Left lung (tissue), 10 donors: Measurements from ENCODE around the gene COBL. TPM values are rescaled to one million over a fixed set of nuclear protein-coding genes. Genes with fewer than 3 reads are reported as not detected.

ENCODE experiments used
- ATAC-seq: fragments of 200-7000 bp; cut with Tn5 transposase; one replicate; pipeline ENCODE4 v1.9.1; 2020; ENCODE audit warnings: moderate library complexity
- DNase-seq, 4 donors: peaks; one replicate each; pipeline ENCODE4 v3.0.0-alpha.2; 2013 to 2020
- H3K27ac ChIP-seq, 2 donors: fragments of 200-600 bp; sonication (generic) in 1 of 2; one replicate each; pipeline versions ENCODE4 v1.5.0 to v1.8.0; 2020 to 2021
- H3K27me3 ChIP-seq, 2 donors: fragments of 200-600 bp; sonication (generic) in 1 of 2; one replicate each; pipeline versions ENCODE4 v1.5.0 to v1.8.0; 2020 to 2021
- H3K36me3 ChIP-seq, 2 donors: fragments of 200-600 bp; sonication (generic) in 1 of 2; one replicate each; pipeline versions ENCODE4 v1.5.0 to v1.8.0; 2020 to 2021
- H3K4me1 ChIP-seq, 2 donors: fragments of 200-600 bp; one replicate each; pipeline ENCODE4 v1.8.0; 2021
- H3K4me3 ChIP-seq, 2 donors: fragments of 200-600 bp; sonication (generic) in 1 of 2; one replicate each; pipeline versions ENCODE4 v1.5.0 to v1.8.0; 2020 to 2021; ENCODE audit warnings: mild to moderate bottlenecking in 1 of 2
- H3K9me3 ChIP-seq, 2 donors: fragments of 200-600 bp; sonication (generic) in 1 of 2; one replicate each; pipeline versions ENCODE4 v1.5.0 to v1.8.0; 2020 to 2021
- intact Hi-C, 2 donors: fragments of 100-400 bp; cut with DNase I; formaldehyde crosslinking; loops; one replicate each; pipeline versions ENCODE4 v1.11.2 to v1.14.2; 2022
- polyA plus RNA-seq, 6 donors: library from polyadenylated mRNA; unstranded; fragments of 120-200 nt; gene quantifications; one replicate each; pipeline ENCODE4 v1.2.1, GENCODE V29; 2013; ENCODE audit not compliant: insufficient read length in 6 of 6
- total RNA-seq, 2 donors: library from RNA; stranded (reverse); fragmentation: NEBNext Ultra II Directional; extraction: Animal tissue kit (Norgen Biotek cat#: 25700); gene quantifications; one replicate each; pipeline ENCODE4 v1.2.1, GENCODE V29; 2021
- TF ChIP-seq, protein P1 (sequence below), 2 donors: fragments of 200-600 bp; sonication (generic) in 1 of 2; IDR thresholded peaks; one replicate each; pipeline versions ENCODE4 v1.5.0 to v1.8.0; 2021; ENCODE audit warnings: antibody characterized with exemption in 2 of 2
- donor health status: DM: no; HTN: yes; CAD: no.
- donor health status: DM: no; HTN: no; CAD: no.

COBL gene
- total and polyA plus RNA-seq, 8 donors = 3.6 to 36.1 (median 6.4) TPM

DNA sequence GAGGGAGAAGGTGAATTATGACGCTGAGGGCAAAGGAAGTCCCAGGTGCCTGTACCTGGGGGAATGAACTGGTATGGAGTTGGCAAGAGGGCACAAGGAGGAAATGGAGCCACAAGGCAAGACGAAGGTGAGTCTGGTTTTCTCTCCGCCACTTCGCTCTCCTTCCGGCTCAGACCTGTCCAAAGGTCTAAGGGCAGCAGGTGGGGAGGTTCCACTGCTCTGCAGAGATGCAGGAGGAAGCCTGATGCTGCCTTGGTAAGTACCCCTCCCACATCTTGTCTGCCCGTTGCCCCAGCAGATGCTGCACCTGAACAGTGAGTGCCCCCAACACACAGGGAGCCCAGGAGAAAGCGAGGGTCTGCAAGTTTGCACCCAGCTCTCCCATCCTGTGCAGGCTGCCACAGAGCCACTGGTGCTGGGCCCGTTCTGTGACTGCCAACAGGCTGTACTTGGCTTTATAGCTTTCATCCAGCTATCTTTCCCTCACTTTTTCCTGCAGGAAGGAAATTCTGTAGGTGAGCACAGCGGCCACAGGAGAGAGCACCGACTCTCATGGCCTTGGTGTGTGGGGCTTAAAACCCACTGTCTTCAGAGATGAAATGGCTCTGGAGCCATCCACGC is 235.2 kb downstream of the COBL start:
- DNase-seq (no peak), ATAC-seq (no peak)
- TF ChIP-seq, protein P1, sequence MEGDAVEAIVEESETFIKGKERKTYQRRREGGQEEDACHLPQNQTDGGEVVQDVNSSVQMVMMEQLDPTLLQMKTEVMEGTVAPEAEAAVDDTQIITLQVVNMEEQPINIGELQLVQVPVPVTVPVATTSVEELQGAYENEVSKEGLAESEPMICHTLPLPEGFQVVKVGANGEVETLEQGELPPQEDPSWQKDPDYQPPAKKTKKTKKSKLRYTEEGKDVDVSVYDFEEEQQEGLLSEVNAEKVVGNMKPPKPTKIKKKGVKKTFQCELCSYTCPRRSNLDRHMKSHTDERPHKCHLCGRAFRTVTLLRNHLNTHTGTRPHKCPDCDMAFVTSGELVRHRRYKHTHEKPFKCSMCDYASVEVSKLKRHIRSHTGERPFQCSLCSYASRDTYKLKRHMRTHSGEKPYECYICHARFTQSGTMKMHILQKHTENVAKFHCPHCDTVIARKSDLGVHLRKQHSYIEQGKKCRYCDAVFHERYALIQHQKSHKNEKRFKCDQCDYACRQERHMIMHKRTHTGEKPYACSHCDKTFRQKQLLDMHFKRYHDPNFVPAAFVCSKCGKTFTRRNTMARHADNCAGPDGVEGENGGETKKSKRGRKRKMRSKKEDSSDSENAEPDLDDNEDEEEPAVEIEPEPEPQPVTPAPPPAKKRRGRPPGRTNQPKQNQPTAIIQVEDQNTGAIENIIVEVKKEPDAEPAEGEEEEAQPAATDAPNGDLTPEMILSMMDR (IDR thresholded peaks at IDR 0.05) = no peak
- Histone ChIP-seq H3K4me1 (no peaks in the 10 kb centered on the region), H3K27me3 (no peaks in the 10 kb centered on the region), H3K27ac (no peak overlapping the region), H3K9me3 (no peaks in the 10 kb centered on the region), H3K36me3 (no peaks in the 10 kb centered on the region), H3K4me3 (no peak overlapping the region)
- intact Hi-C loops = no loop called here

DNA sequence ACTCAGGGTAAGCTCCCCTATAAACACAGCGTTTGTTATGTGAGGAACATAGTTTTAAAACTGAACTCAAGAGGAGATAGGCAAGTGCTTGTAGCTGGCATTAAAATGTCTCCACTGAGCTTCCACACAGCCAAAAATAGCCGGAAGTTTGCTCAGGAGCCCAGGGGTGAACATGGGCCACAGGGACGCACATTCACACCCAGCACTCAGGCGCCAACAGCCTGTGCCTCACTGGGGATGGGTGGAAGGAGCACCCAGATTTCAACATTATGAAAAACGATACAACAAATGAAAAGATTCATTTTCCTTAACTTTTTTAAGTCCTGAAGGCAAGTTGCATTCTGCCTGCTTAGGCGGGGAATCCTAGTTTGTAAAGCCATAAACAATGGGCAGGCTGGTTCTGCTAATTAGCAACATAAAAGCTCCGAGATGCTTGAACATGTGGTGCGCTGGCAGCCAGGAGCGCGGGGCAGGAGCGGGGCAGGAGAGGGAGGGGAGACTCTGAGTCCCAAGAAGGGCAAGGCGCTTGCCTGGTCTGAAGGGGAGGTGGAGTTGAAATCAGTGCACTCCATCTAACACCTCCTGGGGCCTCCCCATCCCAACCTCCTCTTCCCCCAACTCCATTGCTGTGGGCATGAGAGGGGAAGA is 235.9 kb downstream of the COBL start:
- DNase-seq = no peak
- no peak for ATAC-seq
- intact Hi-C loops = no loop called here
- no peaks in the 10 kb centered on the region for H3K36me3 ChIP-seq
- no peak overlapping the region for H3K4me3 ChIP-seq
- TF ChIP-seq, protein P1 (IDR thresholded peaks at IDR 0.05) = no peak
- no peaks in the 10 kb centered on the region for H3K4me1 ChIP-seq
- H3K27ac ChIP-seq = no peak overlapping the region
- H3K9me3 ChIP-seq = no peaks in the 10 kb centered on the region
- H3K27me3 ChIP-seq = no peaks in the 10 kb centered on the region

DNA sequence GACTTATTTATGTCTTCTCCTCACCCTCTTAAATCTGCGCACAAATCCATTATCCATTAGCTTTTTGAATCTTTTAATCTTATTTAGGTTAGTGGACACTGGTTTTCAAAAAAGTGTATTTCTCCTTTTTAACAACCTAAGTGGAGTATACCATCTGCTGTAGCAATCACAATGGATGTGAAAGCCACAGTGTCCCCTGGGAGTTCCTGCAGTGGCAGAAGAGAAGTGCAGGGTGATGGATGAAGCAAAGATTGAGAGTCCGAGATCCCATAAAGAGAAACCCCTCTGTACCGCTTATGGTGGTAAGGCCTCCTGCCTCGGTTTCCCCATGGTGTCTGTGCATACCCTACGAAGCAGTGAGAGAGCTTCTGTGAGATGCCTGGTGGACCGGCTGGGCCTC is 236.4 kb downstream of the COBL start:
- Histone ChIP-seq H3K36me3 (no peaks in the 10 kb centered on the region), H3K4me1 (no peaks in the 10 kb centered on the region), H3K27ac (no peak overlapping the region), H3K4me3 (no peak overlapping the region), H3K9me3 (no peaks in the 10 kb centered on the region), H3K27me3 (no peaks in the 10 kb centered on the region)
- TF ChIP-seq, protein P1 (IDR thresholded peaks at IDR 0.05) = no peak
- DNase-seq = no peak
- intact Hi-C loops = no loop called here
- no peak for ATAC-seq

DNA sequence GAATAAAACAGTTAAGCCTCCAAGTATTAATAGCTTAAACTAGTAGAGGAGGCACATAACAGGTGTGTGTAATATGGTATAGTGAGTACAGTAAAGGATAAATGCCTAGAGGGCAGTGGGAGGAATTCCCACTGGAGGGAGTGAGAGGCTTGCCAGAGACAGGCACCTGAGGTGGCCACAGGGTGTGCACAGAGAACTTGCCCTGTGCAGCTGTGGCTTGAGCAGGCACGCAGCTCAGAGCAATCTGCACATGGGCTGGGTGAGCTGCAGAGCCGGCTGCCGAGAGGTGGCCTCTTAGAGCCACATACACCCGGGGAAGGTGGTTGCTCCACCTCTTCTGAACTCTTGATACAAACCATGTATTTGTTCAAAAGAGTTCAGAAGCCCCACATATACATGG is 237.1 kb downstream of the COBL start:
- no peaks in the 10 kb centered on the region for H3K9me3 ChIP-seq
- H3K36me3 ChIP-seq = no peaks in the 10 kb centered on the region
- DNase-seq = no peak
- no peaks in the 10 kb centered on the region for H3K27me3 ChIP-seq
- intact Hi-C loops = no loop called here
- ATAC-seq = no peak
- H3K27ac ChIP-seq = no peak overlapping the region
- no peaks in the 10 kb centered on the region for H3K4me1 ChIP-seq
- TF ChIP-seq, protein P1 (IDR thresholded peaks at IDR 0.05) = no peak
- H3K4me3 ChIP-seq = no peak overlapping the region

DNA sequence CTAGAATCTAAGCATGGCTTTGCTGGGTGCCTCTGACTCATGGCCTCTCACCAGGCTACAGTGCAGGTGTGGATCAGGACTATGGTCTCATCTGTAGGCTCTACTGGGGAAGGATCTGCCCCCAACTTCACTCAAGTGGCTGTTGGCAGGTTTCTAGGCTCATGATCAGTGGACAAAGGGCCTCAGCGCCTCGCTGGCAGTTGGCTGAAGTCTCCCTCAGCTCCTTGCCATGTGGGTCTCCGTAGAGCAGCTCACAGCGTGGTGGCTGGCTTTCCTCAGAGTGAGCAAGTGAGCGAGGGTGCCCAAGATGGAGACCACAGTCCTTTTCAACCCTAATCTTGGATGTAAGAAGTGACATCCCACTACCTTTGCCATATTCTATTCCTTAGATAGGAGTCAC is 238.0 kb downstream of the COBL start:
- TF ChIP-seq, protein P1 (IDR thresholded peaks at IDR 0.05) = no peak
- intact Hi-C loops = no loop called here
- Histone ChIP-seq H3K27ac (no peak overlapping the region), H3K9me3 (no peaks in the 10 kb centered on the region), H3K27me3 (no peaks in the 10 kb centered on the region), H3K4me1 (no peaks in the 10 kb centered on the region), H3K36me3 (no peaks in the 10 kb centered on the region), H3K4me3 (no peak overlapping the region)
- DNase-seq (no peak), ATAC-seq (no peak)
